Mesenchymal stem cell (in vitro differentiated cells and primary cell): Measurements from ENCODE around the gene NUMB.

ENCODE experiments used
- DNase-seq: peaks from one replicate; pipeline ENCODE4 v3.0.0-alpha.2; 2013
- H2AFZ ChIP-seq: one replicate; pipeline ENCODE4 v1.6.1; 2013; ENCODE audit warnings: low read depth, mild to moderate bottlenecking, control low read depth, inconsistent platforms, low read length, moderate library complexity
- H2AK5ac ChIP-seq: 2 replicates; pipeline ENCODE4 v1.6.1; 2013; ENCODE audit warnings: low read length, moderate library complexity, mild to moderate bottlenecking, inconsistent platforms; ENCODE audit not compliant: severe bottlenecking
- H2BK120ac ChIP-seq: one replicate; pipeline ENCODE4 v1.6.1; 2013; ENCODE audit warnings: low read depth, mild to moderate bottlenecking, inconsistent platforms, low read length, moderate library complexity
- H2BK12ac ChIP-seq, 2 experiments: one replicate each; pipeline ENCODE4 v1.6.1; 2013; ENCODE audit warnings: inconsistent platforms in 2 of 2, low read length in 2 of 2, mild to moderate bottlenecking in 2 of 2, moderate library complexity in 2 of 2, control low read depth in 1 of 2
- H2BK15ac ChIP-seq: one replicate; pipeline ENCODE4 v1.6.1; 2013; ENCODE audit warnings: mild to moderate bottlenecking, low read depth, inconsistent platforms; ENCODE audit not compliant: poor library complexity, severe bottlenecking
- H2BK5ac ChIP-seq: 2 replicates; pipeline ENCODE4 v1.6.1; 2013; ENCODE audit warnings: low read depth, mild to moderate bottlenecking, low read length, control low read depth, inconsistent platforms; ENCODE audit not compliant: poor library complexity, severe bottlenecking
- H3K14ac ChIP-seq, 2 experiments: one replicate each; pipeline ENCODE4 v1.6.1; 2013; ENCODE audit warnings: inconsistent platforms in 2 of 2, low read length in 2 of 2, control low read depth in 1 of 2, mild to moderate bottlenecking in 1 of 2, moderate library complexity in 1 of 2
- H3K18ac ChIP-seq, 2 experiments: one replicate each; pipeline ENCODE4 v1.6.1; 2013; ENCODE audit warnings: inconsistent platforms in 2 of 2, low read length in 2 of 2, control low read depth in 1 of 2, low read depth in 1 of 2, mild to moderate bottlenecking in 1 of 2
- H3K23ac ChIP-seq, 2 experiments: one replicate each; pipeline ENCODE4 v1.6.1; 2013; ENCODE audit warnings: inconsistent platforms in 2 of 2, low read length in 2 of 2, mild to moderate bottlenecking in 2 of 2, moderate library complexity in 2 of 2, control low read depth in 1 of 2
- H3K27ac ChIP-seq: 2 replicates; pipeline ENCODE4 v1.5.1; 2013; ENCODE audit warnings: mild to moderate bottlenecking, moderate library complexity, low read length, control low read depth, inconsistent platforms; ENCODE audit not compliant: poor library complexity, severe bottlenecking
- H3K27me3 ChIP-seq, 2 experiments: 2 replicates each; pipeline versions ENCODE4 v1.6.1 to v1.7.0; 2013; ENCODE audit warnings: low read length in 2 of 2, mild to moderate bottlenecking in 2 of 2, moderate library complexity in 2 of 2, control low read depth in 1 of 2, inconsistent platforms in 1 of 2; ENCODE audit not compliant: control insufficient read depth in 1 of 2, insufficient read depth in 1 of 2
- H3K36me3 ChIP-seq, 2 experiments: 2 replicates each; pipeline versions ENCODE4 v1.6.1 to v1.7.0; 2013; ENCODE audit warnings: low read length in 2 of 2, control low read depth in 1 of 2, inconsistent platforms in 1 of 2, low read depth in 1 of 2, mild to moderate bottlenecking in 1 of 2; ENCODE audit not compliant: insufficient read depth in 2 of 2, control insufficient read depth in 1 of 2
- H3K4ac ChIP-seq, 2 experiments: one replicate each; pipeline ENCODE4 v1.6.1; 2013; ENCODE audit warnings: inconsistent platforms in 2 of 2, low read length in 2 of 2, mild to moderate bottlenecking in 2 of 2, moderate library complexity in 2 of 2, control low read depth in 1 of 2, low read depth in 1 of 2
- H3K4me1 ChIP-seq: 2 replicates; pipeline ENCODE4 v1.6.1; 2013; ENCODE audit warnings: low read depth, low read length, control low read depth; ENCODE audit not compliant: control insufficient read depth, insufficient read depth
- H3K4me2 ChIP-seq: 2 replicates; pipeline ENCODE4 v1.6.1; 2013; ENCODE audit warnings: low read length, mild to moderate bottlenecking, inconsistent platforms; ENCODE audit not compliant: poor library complexity, severe bottlenecking
- H3K4me3 ChIP-seq, 2 experiments: 2 replicates each; pipeline versions ENCODE4 v1.5.1 to v1.7.0; 2013; ENCODE audit warnings: low read length in 2 of 2, mild to moderate bottlenecking in 2 of 2, control low read depth in 1 of 2, low read depth in 1 of 2; ENCODE audit not compliant: insufficient read depth in 1 of 2
- H3K79me1 ChIP-seq: replicated peaks from 2 replicates; pipeline ENCODE4 v1.6.1; 2013; ENCODE audit warnings: mild to moderate bottlenecking, control low read depth, low read length, inconsistent platforms; ENCODE audit not compliant: poor library complexity, severe bottlenecking
- H3K9ac ChIP-seq: 2 replicates; pipeline ENCODE4 v1.7.0; 2013; ENCODE audit warnings: mild to moderate bottlenecking, low read length, moderate library complexity
- H3K9me3 ChIP-seq: 2 replicates; pipeline ENCODE4 v1.7.0; 2013; ENCODE audit warnings: mild to moderate bottlenecking, low read length; ENCODE audit not compliant: control insufficient read depth
- H4K8ac ChIP-seq: one replicate; pipeline ENCODE4 v1.6.1; 2013; ENCODE audit warnings: inconsistent platforms, mild to moderate bottlenecking, low read length, moderate library complexity
- H4K91ac ChIP-seq: one replicate; pipeline ENCODE4 v1.6.1; 2013; ENCODE audit warnings: mild to moderate bottlenecking, low read length, inconsistent platforms
- WGBS: methylation state at CpG from one replicate; pipeline ENCODE4 v1.1.7; 2013; ENCODE audit warnings: mixed read lengths; 5-methylcytosine and 5-hydroxymethylcytosine counted together

The NUMB gene

DNA sequence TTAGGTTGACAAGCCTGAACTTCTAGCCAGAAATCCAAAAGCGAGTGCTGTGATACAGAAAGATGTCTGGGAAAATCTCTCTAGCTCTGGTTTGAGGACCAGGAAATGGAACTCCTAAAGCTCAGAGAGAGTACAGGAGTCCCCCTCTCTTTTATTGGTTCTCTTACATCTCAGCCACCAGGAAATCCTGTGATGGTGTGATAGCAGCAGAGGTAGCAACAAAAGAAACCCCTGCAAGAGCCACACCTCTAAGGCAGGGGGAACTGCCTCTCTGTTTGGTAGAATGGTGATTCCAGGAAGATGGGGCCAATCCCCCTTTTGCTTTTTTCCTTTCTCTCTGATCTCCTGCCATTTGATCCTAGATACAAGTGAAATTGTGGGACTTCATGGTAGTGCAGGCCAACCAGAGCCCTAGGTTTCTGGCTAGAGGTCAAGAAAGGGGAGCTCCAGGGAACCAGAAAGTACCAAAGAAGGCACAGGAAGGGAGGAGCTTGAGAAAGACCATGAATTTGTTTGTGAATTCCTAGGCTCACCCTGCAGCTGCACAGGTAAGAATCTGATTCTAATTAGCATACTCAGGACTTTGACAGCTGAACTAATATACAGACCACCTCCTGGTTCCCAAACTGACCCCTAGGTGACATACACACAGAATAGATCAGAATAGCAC, 132.6 kb downstream of the NUMB start:
- Histone ChIP-seq H2BK5ac (no peak overlapping the region), H3K14ac (no peak overlapping the region), H3K4me1 (no peaks in the 10 kb centered on the region), H3K79me1 (peaks cover 20% of the 10 kb centered on the region), H3K36me3 (peaks cover 0 to 48% of the 10 kb centered on the region in 2 experiments), H2AFZ (no peak overlapping the region), H2AK5ac (no peak overlapping the region), H3K4me3 (no peak overlapping the region), H3K23ac (no peak overlapping the region), H3K9me3 (no peaks in the 10 kb centered on the region), H4K8ac (no peak overlapping the region), H3K9ac (no peak overlapping the region), H3K18ac (no peak overlapping the region), H2BK12ac (no peak overlapping the region), H2BK15ac (no peak overlapping the region), H3K27me3 (no peaks in the 10 kb centered on the region), H3K4ac (no peak overlapping the region), H4K91ac (no peak overlapping the region), H3K4me2 (no peak overlapping the region), H3K27ac (no peak overlapping the region), H2BK120ac (no peak overlapping the region)
- DNase-seq = no peak
- 75% methylated on average over 1 of the region's 1 CpG for WGBS

DNA sequence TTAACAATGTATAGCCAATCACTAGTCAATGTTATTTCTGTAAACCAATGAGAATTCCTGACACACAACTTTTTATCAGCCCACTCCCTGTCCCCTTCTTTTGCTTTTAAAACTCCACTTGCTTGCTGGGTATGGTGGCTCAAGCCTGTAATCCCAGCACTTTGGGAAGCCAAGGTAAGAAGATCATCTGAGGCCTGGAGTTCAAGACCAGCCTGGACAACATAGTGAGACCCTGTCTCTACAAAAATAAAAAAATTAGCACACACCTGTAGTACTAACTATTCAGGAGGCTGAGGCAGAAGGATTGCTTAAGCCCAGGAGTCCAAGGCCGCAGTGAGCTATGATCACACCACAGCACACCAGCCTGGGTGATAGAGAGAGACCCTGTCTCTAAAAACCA, 133.3 kb downstream of the NUMB start:
- Histone ChIP-seq H3K27me3 (no peaks in the 10 kb centered on the region), H2AFZ (no peak overlapping the region), H2BK15ac (no peak overlapping the region), H3K4me3 (no peak overlapping the region), H3K79me1 (peaks cover 17% of the 10 kb centered on the region), H2BK5ac (no peak overlapping the region), H2BK12ac (no peak overlapping the region), H2BK120ac (no peak overlapping the region), H3K18ac (no peak overlapping the region), H3K23ac (no peak overlapping the region), H3K9ac (no peak overlapping the region), H3K27ac (no peak overlapping the region), H3K4ac (no peak overlapping the region), H3K36me3 (peaks cover 0 to 49% of the 10 kb centered on the region in 2 experiments), H2AK5ac (no peak overlapping the region), H4K91ac (no peak overlapping the region), H4K8ac (no peak overlapping the region), H3K4me1 (no peaks in the 10 kb centered on the region), H3K4me2 (no peak overlapping the region), H3K9me3 (no peaks in the 10 kb centered on the region), H3K14ac (no peak overlapping the region)
- no peak for DNase-seq
- 100% methylated on average over 1 of the region's 1 CpG for WGBS

DNA sequence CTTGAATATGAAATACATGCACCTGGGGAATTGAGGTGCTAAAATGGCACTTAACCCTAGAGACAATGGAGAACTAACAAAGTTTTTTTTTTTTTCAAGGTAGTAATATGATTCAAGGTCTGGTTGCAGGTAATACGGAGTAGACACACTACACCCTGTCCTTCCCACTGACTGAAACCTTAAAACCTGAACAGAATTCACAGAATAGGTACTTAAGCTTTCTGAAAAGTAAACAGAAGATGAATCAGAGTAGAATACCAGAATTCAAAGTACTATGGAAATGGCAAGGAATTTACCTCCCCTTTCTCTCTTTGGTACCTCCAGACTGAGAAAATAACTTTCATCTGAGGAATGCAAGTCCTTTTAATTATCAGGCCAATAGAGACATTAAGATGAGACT, 133.8 kb downstream of the NUMB start:
- Histone ChIP-seq H3K4me1 (no peaks in the 10 kb centered on the region), H2BK5ac (no peak overlapping the region), H3K23ac (no peak overlapping the region), H3K36me3 (peaks cover 0 to 53% of the 10 kb centered on the region in 2 experiments), H2BK15ac (no peak overlapping the region), H3K4me3 (no peak overlapping the region), H2AK5ac (no peak overlapping the region), H3K27ac (no peak overlapping the region), H3K14ac (no peak overlapping the region), H2AFZ (no peak overlapping the region), H3K4ac (no peak overlapping the region), H4K91ac (no peak overlapping the region), H3K18ac (no peak overlapping the region), H3K27me3 (no peaks in the 10 kb centered on the region), H2BK12ac (no peak overlapping the region), H3K9me3 (no peaks in the 10 kb centered on the region), H3K9ac (no peak overlapping the region), H3K79me1 (peaks cover 15% of the 10 kb centered on the region), H3K4me2 (no peak overlapping the region), H4K8ac (no peak overlapping the region), H2BK120ac (no peak overlapping the region)
- DNase-seq = no peak
- no CpG with 5 or more reads among the region's 1 CpG for WGBS

DNA sequence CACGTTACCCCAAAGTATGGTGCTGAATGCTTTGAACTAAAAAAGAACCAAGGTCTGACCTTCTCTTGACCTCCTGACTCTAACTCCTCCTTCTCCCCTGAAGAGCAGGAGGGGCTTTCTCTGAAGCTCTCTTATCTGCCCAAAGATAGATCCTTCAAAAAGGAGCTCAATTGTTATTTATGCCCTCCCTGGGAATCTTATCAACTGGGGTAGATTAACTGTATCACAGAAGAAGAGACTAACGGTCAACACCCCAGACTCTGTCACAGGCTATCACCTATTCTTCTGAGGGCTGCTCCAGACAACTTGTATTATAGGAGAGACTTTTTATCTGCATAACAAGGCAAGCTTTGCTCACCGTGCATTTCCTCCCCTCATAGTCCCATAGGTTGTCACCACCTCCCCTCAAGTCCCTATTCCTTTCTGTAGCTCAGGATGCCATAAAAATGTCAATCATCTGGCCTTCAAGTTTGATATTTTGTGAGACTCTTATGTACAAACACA, 134.4 kb downstream of the NUMB start:
- no peak overlapping the region for H3K4ac ChIP-seq
- no peak overlapping the region for H2BK15ac ChIP-seq
- H4K91ac ChIP-seq = no peak overlapping the region
- H2BK12ac ChIP-seq = no peak overlapping the region
- H3K4me2 ChIP-seq = no peak overlapping the region
- H3K36me3 ChIP-seq = peaks cover 0 to 55% of the 10 kb centered on the region in 2 experiments
- H3K9me3 ChIP-seq = no peaks in the 10 kb centered on the region
- no peaks in the 10 kb centered on the region for H3K4me1 ChIP-seq
- H3K23ac ChIP-seq = no peak overlapping the region
- no peak overlapping the region for H3K14ac ChIP-seq
- no peak overlapping the region for H2BK5ac ChIP-seq
- H2AFZ ChIP-seq = no peak overlapping the region
- H2BK120ac ChIP-seq = no peak overlapping the region
- no peak overlapping the region for H3K4me3 ChIP-seq
- no peak overlapping the region for H3K18ac ChIP-seq
- no peak overlapping the region for H3K9ac ChIP-seq
- no peak for DNase-seq
- no peak overlapping the region for H2AK5ac ChIP-seq
- no peak overlapping the region for H3K27ac ChIP-seq
- no peak overlapping the region for H4K8ac ChIP-seq
- 52% methylated on average over 3 of the region's 3 CpGs for WGBS
- H3K79me1 ChIP-seq = peaks cover 14% of the 10 kb centered on the region
- H3K27me3 ChIP-seq = no peaks in the 10 kb centered on the region
